Keratinocyte (primary cell): ENCODE data around the gene ZNF488. TPM values are rescaled to one million over a fixed set of nuclear protein-coding genes. Genes with fewer than 3 reads are reported as not detected.

Experiments
- DNase-seq: peaks from one replicate; pipeline ENCODE4 v3.0.0-alpha.2; 2011; ENCODE audit warnings: low read depth, missing footprints, low spot score
- FAIRE-seq: peaks from 2 replicates; lab custom pipeline; 2011; peaks lifted over from hg19 to GRCh38; lab: Jason Lieb, UNC
- H2AFZ ChIP-seq: 2 replicates; pipeline ENCODE4 v1.6.0; 2012; ENCODE audit warnings: low read length, control low read depth, inconsistent platforms; ENCODE audit not compliant: control insufficient read depth
- H3K27ac ChIP-seq: 2 replicates; pipeline ENCODE4 v1.5.1; 2011; ENCODE audit warnings: low read length; ENCODE audit not compliant: control insufficient read depth, insufficient read depth
- H3K27me3 ChIP-seq: 3 replicates; pipeline ENCODE4 v1.6.0; 2011; ENCODE audit warnings: low read length; ENCODE audit not compliant: control insufficient read depth, insufficient read depth; ENCODE audit errors: extremely low read depth
- H3K36me3 ChIP-seq, 2 experiments: 2 replicates in 1 of 2; 3 replicates in 1 of 2; pipeline ENCODE4 v1.5.1; 2011; ENCODE audit warnings: low read length in 2 of 2, mild to moderate bottlenecking in 1 of 2; ENCODE audit not compliant: control insufficient read depth in 2 of 2, insufficient read depth in 2 of 2; ENCODE audit errors: extremely low read depth in 1 of 2
- H3K4me1 ChIP-seq: 3 replicates; pipeline ENCODE4 v1.5.1; 2011; ENCODE audit warnings: low read length; ENCODE audit not compliant: control insufficient read depth, insufficient read depth; ENCODE audit errors: extremely low read depth
- H3K4me2 ChIP-seq: 3 replicates; pipeline ENCODE4 v1.6.0; 2011; ENCODE audit warnings: low read depth, low read length; ENCODE audit not compliant: control insufficient read depth, insufficient read depth; ENCODE audit errors: extremely low read depth
- H3K4me3 ChIP-seq, 3 experiments: fragments of 200-600 bp in 1 of 3; sonication (generic) in 1 of 3; 2 replicates in 2 of 3; 3 replicates in 1 of 3; pipeline ENCODE4 v1.5.1; 2011 to 2016; ENCODE audit warnings: low read length in 3 of 3, mild to moderate bottlenecking in 3 of 3, control low read depth in 2 of 3, inconsistent platforms in 1 of 3, low read depth in 1 of 3, mixed read lengths in 1 of 3, mixed run types in 1 of 3, moderate library complexity in 1 of 3; ENCODE audit not compliant: control insufficient read depth in 2 of 3, insufficient read depth in 2 of 3; ENCODE audit errors: extremely low read depth in 1 of 3
- H3K79me2 ChIP-seq: 2 replicates; pipeline ENCODE4 v1.6.0; 2012; ENCODE audit warnings: low read length; ENCODE audit not compliant: control insufficient read depth, insufficient read depth
- H3K9ac ChIP-seq: 3 replicates; pipeline ENCODE4 v1.6.0; 2011; ENCODE audit warnings: low read length; ENCODE audit not compliant: control insufficient read depth, insufficient read depth; ENCODE audit errors: extremely low read depth
- H3K9me1 ChIP-seq: 3 replicates; pipeline ENCODE4 v1.6.0; 2011; ENCODE audit warnings: low read length; ENCODE audit not compliant: control insufficient read depth, insufficient read depth; ENCODE audit errors: extremely low read depth
- H3K9me3 ChIP-seq: 2 replicates; pipeline ENCODE4 v1.5.1; 2012; ENCODE audit warnings: low read depth, low read length; ENCODE audit not compliant: control insufficient read depth
- H4K20me1 ChIP-seq: 3 replicates; pipeline ENCODE4 v1.6.0; 2011; ENCODE audit warnings: low read length; ENCODE audit not compliant: control insufficient read depth, insufficient read depth; ENCODE audit errors: extremely low read depth
- EZH2 ChIP-seq: IDR thresholded peaks from one replicate; pipeline ENCODE4 v1.6.1; 2012; ENCODE audit warnings: inconsistent platforms, mild to moderate bottlenecking, low read length, moderate library complexity
- dilution Hi-C: fragments of 300-500 bp; cut with MboI; formaldehyde crosslinking; loops from one replicate; pipeline ENCODE4 v1.7.0; 2020; ENCODE audit warnings: low sequenced_read_pairs; ENCODE audit not compliant: extremely low pct_ligation_motif_present
- polyA plus RNA-seq, 5 experiments: library from polyadenylated mRNA; depleted of rRNA in 3 of 5; stranded (reverse) in 3 of 5; stranded (forward) in 1 of 5; unstranded in 1 of 5; fragments of >200 nt; gene quantifications; 1 replicate in 1 of 5; 2 replicates in 3 of 5; 3 replicates in 1 of 5; pipeline versions ENCODE4 v1.2.1 to v1.2.3, GENCODE V29; 2011 to 2012; ENCODE audit warnings: missing spikeins in 2 of 5, low read depth in 1 of 5, low replicate concordance in 1 of 5
- TF ChIP-seq, protein P1 (sequence below), 3 experiments: IDR thresholded peaks in 1 of 3; conservative IDR thresholded peaks in 1 of 3; optimal IDR thresholded peaks in 1 of 3; 2 replicates in 2 of 3; 3 replicates in 1 of 3; pipeline versions ENCODE3 to v1.5.1; 2011; ENCODE audit warnings: low read length in 3 of 3, mild to moderate bottlenecking in 3 of 3, moderate library complexity in 2 of 3, control low read depth in 1 of 3, inconsistent platforms in 1 of 3; ENCODE audit not compliant: insufficient read depth in 2 of 3; ENCODE audit errors: extremely low read depth in 1 of 3

Gene ZNF488
- polyA plus RNA-seq, 1 donor (not counting 4 experiments of a cell fraction or from before 2014, with no cell fraction given): 1.2 TPM

DNA sequence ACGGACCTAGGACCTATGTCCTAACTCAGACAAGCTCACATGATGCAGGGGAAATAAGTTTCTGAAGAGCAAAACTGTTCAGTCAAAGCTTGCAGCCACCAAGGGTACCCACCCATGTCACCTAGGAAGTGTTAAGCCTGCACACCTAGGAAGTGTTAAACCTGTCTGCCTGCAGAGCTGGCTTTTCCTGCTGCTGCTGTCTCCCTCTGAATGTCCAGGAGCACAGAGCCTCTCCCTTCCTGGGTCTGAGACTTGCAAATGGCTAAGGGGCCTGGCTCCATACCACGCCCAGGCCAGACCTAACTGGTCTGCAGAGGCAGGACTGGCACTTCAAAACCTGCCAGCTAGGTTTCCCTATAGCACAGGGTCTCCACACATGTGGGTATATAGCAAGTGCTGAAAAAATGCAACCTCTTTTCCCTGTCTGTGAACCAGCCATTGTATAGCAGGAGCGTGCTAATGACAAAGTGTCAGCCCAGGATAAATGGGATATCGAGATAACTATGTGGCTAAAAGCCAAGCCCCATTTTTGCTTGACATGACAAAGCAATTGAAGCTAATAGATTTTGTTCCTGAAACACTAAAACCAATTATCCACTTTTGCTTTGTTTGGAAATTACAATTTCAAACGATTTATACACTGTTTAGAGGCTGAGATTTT lies 60.3 kb downstream of the ZNF488 start:
- H3K4me2 ChIP-seq: no peak overlapping the region

DNA sequence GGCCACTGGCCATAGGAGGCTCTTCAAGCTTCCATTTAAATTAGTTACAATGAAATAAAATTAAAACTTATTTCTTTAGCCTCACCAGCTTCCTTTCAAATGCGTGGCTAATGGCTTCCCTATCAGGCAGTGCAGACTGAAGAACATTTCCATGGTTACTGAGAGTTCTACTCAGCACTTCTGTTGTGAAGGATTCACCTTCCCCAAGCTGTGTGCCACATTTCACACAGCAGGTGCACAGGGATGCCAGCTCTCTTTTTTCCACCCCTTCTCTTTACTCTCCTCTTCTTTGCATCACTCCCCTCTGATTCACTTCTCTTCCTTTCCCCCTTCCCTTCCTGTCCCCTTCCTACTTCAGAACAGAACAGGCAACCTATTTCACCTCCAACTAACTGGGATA lies 61.0 kb downstream of the ZNF488 start:
- H3K36me3 ChIP-seq: no peaks in the 10 kb centered on the region
- no peak for FAIRE-seq

More for the DNA sequence above, 60.3 kb downstream of the ZNF488 start:
- no peaks in the 10 kb centered on the region for H3K9me3 ChIP-seq
- no peak overlapping the region for H3K9ac ChIP-seq
- no peak overlapping the region for H3K27ac ChIP-seq
- H3K4me1 ChIP-seq: no peaks in the 10 kb centered on the region
- H3K79me2 ChIP-seq: no peaks in the 10 kb centered on the region
- FAIRE-seq: no peak
- H3K9me1 ChIP-seq: no peaks in the 10 kb centered on the region
- H3K36me3 ChIP-seq: no peaks in the 10 kb centered on the region
- no peak overlapping the region for H2AFZ ChIP-seq
- H4K20me1 ChIP-seq: no peaks in the 10 kb centered on the region
- no peak for DNase-seq
- no peak overlapping the region for H3K4me3 ChIP-seq
- no peak for TF ChIP-seq EZH2
- H3K27me3 ChIP-seq: peaks cover 23% of the 10 kb centered on the region
- dilution Hi-C loops: no loop called here

More for the DNA sequence above, 61.0 kb downstream of the ZNF488 start:
- H3K27me3 ChIP-seq: peaks cover 23% of the 10 kb centered on the region
- TF ChIP-seq, protein P1, sequence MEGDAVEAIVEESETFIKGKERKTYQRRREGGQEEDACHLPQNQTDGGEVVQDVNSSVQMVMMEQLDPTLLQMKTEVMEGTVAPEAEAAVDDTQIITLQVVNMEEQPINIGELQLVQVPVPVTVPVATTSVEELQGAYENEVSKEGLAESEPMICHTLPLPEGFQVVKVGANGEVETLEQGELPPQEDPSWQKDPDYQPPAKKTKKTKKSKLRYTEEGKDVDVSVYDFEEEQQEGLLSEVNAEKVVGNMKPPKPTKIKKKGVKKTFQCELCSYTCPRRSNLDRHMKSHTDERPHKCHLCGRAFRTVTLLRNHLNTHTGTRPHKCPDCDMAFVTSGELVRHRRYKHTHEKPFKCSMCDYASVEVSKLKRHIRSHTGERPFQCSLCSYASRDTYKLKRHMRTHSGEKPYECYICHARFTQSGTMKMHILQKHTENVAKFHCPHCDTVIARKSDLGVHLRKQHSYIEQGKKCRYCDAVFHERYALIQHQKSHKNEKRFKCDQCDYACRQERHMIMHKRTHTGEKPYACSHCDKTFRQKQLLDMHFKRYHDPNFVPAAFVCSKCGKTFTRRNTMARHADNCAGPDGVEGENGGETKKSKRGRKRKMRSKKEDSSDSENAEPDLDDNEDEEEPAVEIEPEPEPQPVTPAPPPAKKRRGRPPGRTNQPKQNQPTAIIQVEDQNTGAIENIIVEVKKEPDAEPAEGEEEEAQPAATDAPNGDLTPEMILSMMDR (optimal IDR thresholded peaks at IDR 0.05 in 1 of 3, IDR thresholded peaks at IDR 0.05 in 1 of 3, conservative IDR thresholded peaks at IDR 0.05 in 1 of 3; ENCODE audit: extremely low read depth in 1 of 3, insufficient read depth in 2 of 3, low read length in 3 of 3): no peak
- TF ChIP-seq EZH2: no peak
- H3K9me3 ChIP-seq: no peaks in the 10 kb centered on the region
- dilution Hi-C loops: no loop called here
- no peaks in the 10 kb centered on the region for H3K4me1 ChIP-seq
- H3K9ac ChIP-seq: no peak overlapping the region
- no peak for DNase-seq
- H3K9me1 ChIP-seq: no peaks in the 10 kb centered on the region
- no peak overlapping the region for H2AFZ ChIP-seq
- no peak overlapping the region for H3K4me2 ChIP-seq
- H4K20me1 ChIP-seq: no peaks in the 10 kb centered on the region
- H3K27ac ChIP-seq: no peak overlapping the region
- H3K79me2 ChIP-seq: no peaks in the 10 kb centered on the region
- no peak overlapping the region for H3K4me3 ChIP-seq
